ENCODE data around the gene TEX19.
A peak's percentile ranks its signal among the peaks of the same experiment; 100 is the strongest.
"Not testable (repeated sequence)": the region's sequence is repeated elsewhere in the genome, so short reads cannot be mapped to it uniquely, and the experiment has no call there.

Gene TEX19

GRCh38 chr17:82377924-82378740, 19.1 kb downstream of the TEX19 start:
- no peak for DNase-seq

GRCh38 chr17:82378741-82379021, 19.6 kb downstream of the TEX19 start:
- no peak for DNase-seq

DNA sequence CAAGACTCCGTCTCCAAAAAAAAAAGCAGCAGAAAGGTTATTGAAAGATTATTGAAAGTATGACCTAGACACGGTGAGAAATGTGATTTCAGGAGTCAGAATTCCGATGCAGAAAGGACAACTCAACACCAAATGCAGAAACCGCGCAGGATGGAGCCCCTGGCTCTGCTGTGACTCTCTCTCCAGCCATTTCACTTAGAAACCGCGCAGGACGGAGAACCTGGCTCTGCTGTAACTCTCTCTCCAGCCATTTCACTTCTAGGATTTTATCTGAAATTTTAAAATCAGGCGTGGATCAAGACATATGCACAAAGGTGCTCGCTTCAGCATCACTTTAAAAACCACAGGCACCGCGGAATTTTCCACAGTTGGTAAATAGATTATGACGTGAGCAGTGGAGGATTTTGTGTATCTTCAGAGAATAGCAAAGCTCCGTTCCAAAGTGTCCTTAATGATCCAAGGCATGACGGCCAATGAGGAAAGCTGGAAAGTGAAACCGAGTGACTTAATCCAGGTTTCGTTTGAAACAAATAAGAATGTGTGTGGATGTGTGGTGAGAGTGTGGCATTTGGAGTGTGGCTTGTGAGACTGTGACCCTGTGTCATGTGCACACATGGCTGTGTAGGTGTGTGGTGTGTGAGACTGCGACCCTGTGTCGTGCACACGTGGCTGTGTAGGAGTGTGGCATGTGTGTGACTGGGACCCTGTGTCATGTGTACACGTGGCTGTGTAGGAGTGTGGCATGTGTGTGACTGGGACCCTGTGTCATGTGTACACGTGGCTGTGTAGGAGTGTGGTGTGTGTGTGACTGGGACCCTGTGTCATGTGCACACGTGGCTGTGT, 22.0 kb downstream of the TEX19 start:
- peak; percentile 26 for DNase-seq

- not testable (repeated sequence) for DNase-seq
Observed at GRCh38 chr17:82381703-82382009, 22.6 kb downstream of the TEX19 start.

GRCh38 chr17:82382220-82382932, 23.3 kb downstream of the TEX19 start:
- DNase-seq, result not testable (repeated sequence)

DNA sequence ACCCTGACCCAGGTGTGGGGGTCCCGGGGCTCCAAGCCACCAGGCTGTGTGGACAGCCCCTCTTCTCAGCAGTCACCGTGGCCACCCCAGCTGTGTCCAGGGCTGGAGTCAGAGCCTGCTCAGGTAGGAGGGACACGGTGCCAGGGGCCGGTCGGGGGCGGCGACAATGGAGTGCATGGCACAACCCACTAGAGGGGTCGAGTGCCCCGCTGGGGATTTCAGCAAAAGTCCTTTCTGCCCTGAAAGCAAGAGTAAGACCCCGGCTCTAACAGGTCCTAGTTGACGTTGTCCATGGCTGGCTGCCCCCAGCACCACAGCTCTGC, 23.8 kb downstream of the TEX19 start:
- no peak for DNase-seq

DNA sequence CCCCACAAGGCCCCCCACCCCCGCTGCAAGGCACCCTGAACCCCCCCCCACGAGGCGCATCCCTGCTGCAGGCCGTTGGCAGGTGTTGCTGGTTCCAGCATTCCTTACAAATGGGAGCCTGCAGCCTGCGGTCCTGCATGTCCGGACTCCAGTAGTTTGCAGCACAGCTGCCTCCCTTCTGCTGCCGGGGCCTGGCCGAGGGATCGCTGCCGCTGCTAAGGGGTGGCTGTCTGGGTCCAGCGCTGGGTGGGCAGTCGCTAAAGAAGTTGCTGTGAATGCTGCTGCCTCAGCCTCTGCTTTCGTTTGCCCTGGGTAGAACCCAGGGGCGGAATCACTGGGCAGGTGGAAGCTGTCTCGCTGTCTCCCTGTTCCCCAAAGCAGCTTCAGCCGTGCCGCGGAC, 24.4 kb downstream of the TEX19 start:
- no peak for DNase-seq

GRCh38 chr17:82384051-82384729, 25.1 kb downstream of the TEX19 start:
- DNase-seq, result no peak

GRCh38 chr17:82384730-82385481, 25.9 kb downstream of the TEX19 start:
- no peak for DNase-seq

- no peak for DNase-seq
Observed at GRCh38 chr17:82385559-82386254, 26.7 kb downstream of the TEX19 start.

DNA sequence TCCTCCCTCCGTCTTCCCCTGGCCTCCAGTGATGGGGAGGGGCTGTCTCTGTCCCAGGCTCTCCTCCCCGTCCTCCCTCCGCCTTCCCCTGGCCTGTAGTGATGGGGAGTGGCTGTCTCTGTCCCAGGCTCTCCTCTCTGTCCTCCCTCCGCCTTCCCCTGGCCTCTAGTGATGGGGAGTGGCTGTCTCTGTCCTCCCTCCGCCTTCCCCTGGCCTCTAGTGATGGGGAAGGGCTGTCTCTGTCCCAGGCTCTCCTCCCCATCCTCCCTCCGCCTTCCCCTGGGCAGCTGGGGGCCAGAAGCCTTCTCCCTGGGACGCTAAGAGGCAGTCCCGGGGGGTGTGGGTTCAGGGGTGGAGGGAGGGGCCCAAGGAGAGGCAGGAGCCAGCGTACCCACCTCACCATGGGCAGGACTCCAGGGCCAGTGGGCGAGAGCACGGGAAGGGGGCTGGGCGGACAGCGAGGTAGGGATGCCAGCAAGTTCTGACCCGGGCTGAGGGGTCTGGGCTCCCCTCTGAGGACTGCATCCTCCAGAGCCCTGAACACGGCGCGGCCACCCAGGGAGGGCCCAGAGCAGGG, 27.3 kb downstream of the TEX19 start:
- no peak for DNase-seq

- DNase-seq, result no peak
Observed at GRCh38 chr17:82386881-82387704, 28.0 kb downstream of the TEX19 start.

- DNase-seq, result no peak
Observed at GRCh38 chr17:82387705-82388106, 28.7 kb downstream of the TEX19 start.

DNA sequence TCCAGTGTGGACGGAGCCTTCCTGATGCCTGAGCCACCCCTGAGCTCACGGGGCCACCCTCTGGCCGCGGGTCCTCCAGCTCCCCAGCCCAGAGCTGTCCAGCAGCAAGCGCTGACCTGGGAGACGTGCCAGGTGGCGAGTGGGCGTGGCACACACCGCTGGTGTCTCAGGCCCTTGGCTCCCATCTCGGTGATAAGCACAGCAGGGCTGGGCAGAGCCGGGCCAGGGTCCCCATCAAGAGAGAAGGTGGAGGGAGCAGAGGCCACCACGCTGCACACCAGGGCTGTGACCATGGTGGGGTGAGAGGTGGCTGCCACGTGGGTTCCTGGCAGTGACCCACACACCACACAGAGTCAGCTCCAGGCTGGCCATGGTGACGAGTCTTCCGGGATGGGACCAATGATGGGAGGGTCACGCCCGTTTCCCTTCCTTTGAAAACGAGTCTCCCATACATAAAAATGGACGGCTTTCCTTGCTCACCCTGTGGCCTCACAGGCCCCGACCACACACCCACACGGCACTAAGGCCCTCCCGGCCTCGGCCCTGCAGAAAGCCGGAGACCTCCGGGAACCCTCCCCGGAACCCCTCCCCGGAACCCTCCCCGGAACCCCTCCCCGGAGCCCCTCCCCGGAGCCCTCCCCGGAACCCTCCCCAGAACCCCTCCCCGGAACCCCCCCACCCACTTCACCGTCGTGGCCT, 29.3 kb downstream of the TEX19 start:
- no peak for DNase-seq

DNA sequence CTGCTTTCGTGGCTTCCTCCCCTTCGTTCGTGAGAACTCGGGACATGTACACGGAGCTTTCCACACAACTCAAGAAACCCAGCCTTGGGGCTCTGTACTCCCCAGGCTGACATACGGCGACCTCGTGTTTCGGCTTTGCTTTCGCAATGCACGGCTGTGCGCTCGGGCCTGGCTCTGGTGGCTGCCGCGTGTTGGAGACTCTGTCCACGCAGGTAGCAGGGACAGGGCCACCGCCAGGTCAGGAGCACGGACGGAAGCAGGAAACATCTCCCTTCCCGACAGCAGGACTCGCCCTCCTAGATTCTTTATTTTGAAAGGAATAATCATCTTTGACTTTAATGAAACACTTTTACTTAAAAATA, 29.9 kb downstream of the TEX19 start:
- no peak for DNase-seq

- no peak for DNase-seq
Observed at GRCh38 chr17:82389379-82389778, 30.3 kb downstream of the TEX19 start.

DNA sequence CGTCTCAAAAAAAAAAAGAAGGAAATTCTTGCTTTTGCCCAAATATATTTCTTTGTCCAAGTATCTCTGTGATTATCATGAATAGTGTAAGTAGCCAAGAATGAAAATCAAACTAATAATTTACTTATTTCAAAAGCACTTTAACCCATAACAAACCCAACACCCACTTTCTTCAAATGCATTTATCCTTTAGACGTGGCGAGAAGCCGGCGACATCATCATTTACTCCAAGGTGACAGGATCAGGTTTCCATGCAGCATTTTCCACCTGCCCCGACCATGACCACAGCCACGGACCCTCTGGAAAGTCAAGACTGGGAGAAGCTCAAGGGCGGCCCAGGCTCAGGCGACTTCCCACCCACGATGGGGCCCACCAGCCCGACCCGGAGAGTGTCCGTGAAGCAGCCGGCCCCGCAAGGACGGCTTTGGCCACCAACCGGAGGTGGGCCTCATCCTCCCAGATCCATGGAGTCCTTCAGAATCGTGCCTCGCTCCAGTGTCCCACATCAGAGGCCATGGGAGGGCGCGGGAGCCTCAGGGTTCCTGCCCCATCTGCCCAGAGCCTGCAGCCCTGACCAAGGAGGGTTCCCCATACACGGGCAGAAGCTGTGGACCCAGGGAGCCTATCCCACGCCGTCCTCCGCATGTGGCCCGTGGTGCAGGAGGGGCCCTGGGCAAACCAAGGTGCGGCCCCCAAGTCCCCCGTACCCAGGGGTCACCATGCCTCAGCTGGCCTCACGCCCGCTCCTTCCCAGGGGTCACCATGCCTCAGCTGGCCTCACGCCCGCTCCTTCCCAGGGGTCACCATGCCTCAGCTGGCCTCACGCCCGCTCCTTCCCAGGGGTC, 31.2 kb downstream of the TEX19 start:
- DNase-seq, result no peak

GRCh38 chr17:82390860-82391435, 31.9 kb downstream of the TEX19 start:
- DNase-seq, result no peak

All from activated naive CD4-positive, alpha-beta T cell treated with Interleukin-2 at 50 U/mL for 16 hours (primary cell).